Left kidney (tissue), 2 donors: ENCODE measurements around the gene MSI2. TPM values are rescaled to one million over a fixed set of nuclear protein-coding genes. Genes with fewer than 3 reads are reported as not detected.
"Not testable (repeated sequence)": the region's sequence is repeated elsewhere in the genome, so short reads cannot be mapped to it uniquely, and the experiment has no call there.

ENCODE experiments used
- DNase-seq: peaks from one replicate; pipeline ENCODE4 v3.0.0-alpha.2; 2013
- polyA plus RNA-seq: library from polyadenylated mRNA; unstranded; fragments of 120-200 nt; gene quantifications from one replicate; pipeline ENCODE4 v1.2.1, GENCODE V29; 2013; ENCODE audit not compliant: insufficient read length

MSI2 gene
- polyA plus RNA-seq, 1 donor: 106 TPM

DNA sequence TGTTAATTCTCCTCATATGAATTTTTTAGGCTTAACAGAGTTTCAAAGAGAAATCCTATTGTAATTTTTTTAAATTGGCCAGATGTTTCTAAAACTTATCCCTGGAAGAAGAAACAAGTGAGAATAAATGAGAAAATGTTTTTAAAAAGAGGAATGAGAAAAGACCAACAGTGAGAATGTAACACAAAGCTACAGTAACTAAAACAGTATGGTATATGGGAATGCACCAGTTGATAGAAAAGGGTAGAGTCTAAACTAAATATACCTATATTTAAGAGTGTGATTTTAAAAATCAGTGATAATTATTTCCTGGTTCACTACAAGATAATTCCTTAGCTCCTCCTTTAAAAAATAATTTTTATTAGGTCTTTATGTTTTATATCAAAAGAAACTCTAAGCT is 360.9 kb downstream of the MSI2 start:
- DNase-seq: no peak

DNA sequence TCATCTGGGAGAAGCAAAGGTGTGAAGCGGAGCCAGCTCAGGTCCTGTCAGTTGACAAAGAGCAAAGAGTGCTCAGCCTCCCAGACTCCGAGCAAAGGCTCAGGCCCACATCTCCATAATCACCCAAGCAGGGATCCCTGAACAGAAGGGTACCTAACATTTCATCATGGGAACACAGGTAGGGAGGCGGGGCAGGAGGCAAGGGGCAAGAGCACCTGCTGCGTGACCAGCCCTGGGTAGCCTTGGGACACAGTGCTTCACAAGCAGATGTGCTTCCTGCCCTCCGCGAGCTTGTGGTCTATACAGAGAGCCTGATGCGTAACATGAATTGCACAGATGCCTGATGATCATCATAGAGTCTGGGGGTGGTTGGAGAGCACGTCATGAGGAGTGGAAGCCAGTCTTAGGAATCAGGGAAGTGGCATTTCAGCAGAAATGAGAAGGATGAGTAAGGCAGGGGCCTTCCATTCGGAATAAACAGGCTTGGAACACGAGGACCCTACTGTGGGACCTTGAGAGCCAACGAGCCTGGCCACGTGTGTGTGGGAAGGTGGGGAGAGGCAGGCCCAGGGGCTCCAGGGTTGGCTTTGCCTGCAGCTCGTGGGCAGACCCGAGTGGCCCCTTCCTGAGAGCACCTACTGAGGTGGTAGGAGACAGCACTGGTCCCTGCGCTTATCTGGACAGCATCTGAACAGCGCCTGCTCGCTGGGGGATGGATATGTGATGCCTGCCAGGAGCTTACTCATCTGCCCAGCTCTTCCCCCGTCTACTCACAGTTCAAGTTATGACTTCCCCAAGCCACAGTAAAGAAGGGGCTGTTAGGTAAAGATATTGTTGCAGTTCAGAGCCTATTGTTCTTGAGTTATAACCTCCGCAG is 363.0 kb downstream of the MSI2 start:
- DNase-seq: no peak

GRCh38 chr17:57620576-57620975 is 364.3 kb downstream of the MSI2 start:
- no peak for DNase-seq

GRCh38 chr17:57621791-57622190 is 365.5 kb downstream of the MSI2 start:
- not testable (repeated sequence) for DNase-seq

GRCh38 chr17:57622306-57622682 is 366.0 kb downstream of the MSI2 start:
- no peak for DNase-seq

DNA sequence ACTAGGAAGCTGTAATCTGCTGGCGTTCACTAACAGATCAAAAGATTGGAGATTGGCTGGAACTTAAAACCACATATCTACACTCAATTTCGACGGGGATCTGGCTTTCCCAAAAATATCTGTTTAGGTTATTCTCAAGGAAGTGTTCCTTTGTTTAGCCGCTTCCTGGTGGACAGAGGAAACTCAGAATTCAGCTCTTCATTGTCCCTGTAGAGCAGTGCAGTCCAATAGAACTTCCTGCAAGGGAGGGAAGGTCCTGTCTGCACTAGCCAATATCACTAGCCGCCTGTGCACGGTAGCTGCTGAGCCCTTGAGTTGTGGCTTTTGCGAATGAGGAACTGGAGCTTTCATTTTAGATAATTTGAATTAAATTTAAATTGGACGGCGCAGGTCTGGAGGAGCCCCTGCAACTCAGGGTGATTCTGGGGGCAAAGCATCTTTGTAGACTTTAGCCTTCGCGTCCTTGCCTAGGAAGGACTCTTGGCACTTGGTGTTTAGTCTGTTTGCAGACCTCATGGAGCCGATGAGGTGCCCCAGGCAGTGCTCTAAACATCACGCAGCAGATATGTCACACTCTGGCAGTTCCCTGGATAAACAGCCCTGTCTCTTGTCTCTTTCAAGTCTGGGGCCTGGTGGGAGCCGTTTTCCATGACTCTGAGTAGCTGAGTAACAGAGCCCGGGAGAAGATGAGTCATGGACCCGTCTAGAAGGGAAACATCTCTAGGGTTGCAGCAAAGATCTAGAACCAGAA is 366.5 kb downstream of the MSI2 start:
- DNase-seq: no peak

DNA sequence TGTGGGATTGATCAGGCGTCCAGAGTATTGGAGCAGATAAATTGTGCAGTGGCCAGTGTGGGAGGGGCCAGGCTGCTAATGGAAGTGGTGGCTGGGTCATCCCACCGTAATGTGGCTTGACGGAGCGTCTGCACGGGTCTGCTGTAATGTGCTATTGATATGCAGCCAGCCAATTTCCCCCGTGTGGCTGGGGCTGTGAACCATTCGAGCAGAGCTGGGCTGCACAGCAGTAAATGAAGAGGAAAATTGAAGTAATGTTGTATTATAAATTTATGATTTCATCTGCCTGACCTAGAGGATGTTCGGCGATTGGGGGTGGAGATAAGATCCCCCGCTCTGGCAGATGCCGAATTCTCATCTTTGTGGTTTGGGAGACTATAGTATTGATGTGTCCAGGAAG is 367.3 kb downstream of the MSI2 start:
- no peak for DNase-seq

GRCh38 chr17:57624386-57624785 is 368.1 kb downstream of the MSI2 start:
- DNase-seq: peak; percentile 46

DNA sequence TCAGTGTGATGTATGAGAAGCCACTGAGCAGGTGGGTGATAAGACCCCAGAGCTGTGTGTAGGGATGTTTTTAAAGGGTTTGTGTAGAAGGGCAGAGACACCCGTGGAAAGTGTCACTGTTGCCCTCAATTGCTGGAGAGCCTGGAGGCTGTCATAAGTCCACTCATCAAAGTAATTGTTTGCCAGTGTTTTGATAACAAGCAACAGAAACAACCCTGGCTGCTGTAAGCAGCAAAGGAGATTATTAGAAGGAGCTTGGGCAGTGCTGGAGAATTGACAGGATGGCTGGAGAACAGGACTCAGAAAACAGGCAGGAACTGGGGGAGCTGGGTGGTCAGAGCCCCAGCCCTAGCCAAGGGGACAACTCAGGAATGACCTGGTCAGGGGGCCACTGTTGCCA is 369.2 kb downstream of the MSI2 start:
- no peak for DNase-seq

DNA sequence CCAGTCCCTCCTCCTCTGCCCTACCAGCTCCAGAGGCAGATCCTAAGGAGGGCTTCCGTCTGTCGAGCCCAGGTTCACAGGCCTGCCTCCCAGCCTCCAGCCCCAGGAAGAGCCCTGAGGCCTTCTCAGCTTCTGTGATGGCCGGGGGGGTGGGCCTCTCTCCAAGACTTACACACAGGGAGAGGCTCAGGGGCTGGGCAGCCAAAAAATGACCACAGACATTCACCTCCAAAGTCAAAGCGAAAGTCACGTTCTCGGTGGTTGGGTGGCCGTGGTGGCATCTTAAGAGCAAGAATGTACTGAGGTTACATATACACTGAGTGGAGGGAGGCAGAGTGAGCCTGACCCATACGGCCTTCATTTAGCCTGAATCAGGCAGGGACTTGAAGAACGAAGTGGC is 369.6 kb downstream of the MSI2 start:
- DNase-seq: no peak

- DNase-seq: no peak
Measured at GRCh38 chr17:57626520-57627210, 370.3 kb downstream of the MSI2 start.

GRCh38 chr17:57627591-57627990 is 371.3 kb downstream of the MSI2 start:
- no peak for DNase-seq

DNA sequence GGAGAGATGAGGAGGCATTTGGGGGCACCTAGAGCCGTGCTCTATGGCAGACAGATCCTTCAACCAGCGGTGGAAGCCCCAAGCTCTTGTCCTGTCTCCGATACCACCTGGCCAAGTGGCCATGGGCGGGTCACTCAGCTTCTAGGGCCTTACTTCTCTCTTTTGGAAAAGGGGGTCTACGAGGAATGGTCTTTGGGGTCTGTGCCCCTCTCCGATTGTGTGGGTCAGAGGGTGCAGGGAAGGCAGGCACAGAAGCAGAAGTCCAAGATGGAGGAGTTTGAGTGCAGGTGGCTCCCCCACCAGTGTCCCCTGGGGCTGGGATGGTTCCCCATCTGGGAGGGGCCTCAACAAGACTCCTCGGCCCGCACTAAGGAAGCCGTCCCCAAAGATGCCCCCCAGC is 372.1 kb downstream of the MSI2 start:
- no peak for DNase-seq

DNA sequence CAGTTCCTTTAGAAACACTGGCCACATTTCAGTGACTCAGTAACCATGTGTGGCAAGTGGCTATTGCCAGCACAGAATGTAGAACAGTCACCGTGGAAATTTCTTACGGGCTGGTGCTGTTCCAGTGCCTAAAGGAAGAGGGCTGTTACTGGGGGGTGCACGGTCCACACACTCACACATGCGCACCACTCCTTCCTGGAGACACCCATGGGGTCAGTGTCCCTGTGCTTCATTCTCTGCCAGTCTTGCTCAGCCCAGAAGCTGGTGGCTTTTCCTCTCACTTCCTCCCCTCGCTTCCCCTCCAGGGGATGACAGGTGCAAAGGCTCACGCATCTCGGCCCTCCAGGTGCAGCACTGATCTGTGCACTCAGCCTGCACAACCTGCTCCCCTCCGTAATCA is 373.1 kb downstream of the MSI2 start:
- DNase-seq: no peak

DNA sequence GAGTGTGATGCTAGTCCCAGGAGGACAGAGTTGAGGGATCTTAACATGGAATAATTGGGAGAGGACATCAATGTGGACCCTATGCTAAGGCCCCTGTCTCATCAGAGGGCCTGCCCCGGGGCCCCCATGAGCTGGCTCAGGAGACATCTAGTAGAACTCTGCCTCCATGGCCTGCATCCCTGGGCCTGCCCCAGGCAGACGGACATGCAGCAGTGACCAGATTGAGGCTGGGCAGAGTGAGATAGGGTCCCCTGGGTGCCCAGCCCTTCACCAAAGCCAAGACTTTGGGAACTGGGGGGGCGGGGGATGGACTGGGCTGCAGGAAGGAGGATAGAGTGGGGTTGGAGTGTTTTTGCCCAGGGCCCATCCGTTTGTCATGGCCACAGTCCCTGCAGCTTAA is 373.6 kb downstream of the MSI2 start:
- DNase-seq: no peak

DNA sequence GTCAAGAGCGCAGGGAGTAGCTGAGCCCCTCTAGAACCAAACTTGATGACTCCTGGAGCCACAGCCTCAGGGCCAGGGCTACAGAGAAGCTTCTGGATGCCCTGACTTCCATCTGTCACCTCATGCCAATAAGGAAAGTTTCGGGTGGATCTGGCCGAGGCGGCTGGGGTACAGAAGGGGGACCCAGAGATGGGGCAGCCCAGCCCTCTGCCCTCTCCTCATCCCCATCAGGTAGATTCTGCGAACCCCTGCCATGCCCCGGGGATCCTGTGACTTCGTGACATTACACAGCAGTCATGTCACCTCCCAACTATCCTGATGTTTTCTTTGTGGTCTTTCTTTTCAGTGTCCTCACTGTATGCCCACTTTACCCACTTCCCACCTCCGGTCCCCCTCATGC is 374.4 kb downstream of the MSI2 start:
- DNase-seq: no peak

DNA sequence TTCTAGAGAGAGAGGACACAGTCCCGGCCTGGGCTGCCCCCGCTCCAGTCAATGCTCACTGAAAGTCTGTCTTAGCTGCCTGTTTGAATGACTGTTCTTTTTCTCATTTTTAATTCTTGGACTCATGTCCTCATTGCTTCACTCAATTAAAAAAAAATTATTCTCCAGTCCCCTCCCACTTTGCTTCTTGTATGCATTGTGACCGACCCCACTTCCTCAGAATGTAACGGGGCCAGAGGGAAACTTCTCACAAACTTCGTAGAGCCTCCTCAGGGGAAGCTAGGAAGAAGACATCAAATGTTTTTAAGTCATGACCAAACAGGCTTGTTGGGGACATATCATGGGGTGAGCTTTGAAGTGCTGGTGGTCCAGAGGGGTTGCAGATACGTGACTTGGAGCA is 375.5 kb downstream of the MSI2 start:
- DNase-seq: no peak

DNA sequence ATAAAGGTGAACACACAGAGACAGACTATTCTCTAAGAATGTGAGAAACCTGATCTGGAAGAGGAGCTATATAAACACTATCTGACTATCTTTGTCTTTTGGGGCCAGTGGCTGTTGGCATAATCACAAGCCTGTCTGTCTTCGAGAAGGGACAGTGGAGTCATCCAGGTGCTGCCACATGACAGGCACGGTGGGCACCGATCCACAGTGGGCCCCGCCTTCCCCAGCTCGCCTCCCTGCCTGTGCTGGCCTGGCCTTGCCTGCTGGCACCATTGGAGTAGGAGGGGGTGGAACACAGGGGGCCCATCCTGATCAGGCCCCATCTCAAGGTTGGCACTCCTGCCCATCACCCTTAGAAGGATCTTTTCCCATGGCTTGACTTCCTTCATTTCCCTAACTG is 376.0 kb downstream of the MSI2 start:
- no peak for DNase-seq

DNA sequence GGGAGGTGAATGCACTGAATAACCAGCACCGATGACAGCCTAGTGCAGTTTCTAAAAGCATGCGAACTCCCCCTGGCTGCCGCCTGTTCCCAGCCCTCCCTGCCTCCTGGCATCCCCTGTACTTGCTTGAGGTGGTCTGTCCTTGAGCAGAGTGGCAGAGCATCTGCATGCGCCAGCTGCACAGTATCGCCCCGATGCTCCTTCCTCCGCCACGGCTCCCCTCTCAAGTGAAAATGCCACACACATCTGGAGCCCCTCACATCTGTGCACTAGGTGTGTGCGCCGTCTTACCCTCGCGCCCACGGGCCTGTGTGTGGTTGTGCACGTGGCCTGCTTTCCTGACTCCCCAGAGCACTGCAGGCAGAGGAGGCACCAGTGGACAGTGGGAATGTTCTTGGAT is 376.9 kb downstream of the MSI2 start:
- no peak for DNase-seq

DNA sequence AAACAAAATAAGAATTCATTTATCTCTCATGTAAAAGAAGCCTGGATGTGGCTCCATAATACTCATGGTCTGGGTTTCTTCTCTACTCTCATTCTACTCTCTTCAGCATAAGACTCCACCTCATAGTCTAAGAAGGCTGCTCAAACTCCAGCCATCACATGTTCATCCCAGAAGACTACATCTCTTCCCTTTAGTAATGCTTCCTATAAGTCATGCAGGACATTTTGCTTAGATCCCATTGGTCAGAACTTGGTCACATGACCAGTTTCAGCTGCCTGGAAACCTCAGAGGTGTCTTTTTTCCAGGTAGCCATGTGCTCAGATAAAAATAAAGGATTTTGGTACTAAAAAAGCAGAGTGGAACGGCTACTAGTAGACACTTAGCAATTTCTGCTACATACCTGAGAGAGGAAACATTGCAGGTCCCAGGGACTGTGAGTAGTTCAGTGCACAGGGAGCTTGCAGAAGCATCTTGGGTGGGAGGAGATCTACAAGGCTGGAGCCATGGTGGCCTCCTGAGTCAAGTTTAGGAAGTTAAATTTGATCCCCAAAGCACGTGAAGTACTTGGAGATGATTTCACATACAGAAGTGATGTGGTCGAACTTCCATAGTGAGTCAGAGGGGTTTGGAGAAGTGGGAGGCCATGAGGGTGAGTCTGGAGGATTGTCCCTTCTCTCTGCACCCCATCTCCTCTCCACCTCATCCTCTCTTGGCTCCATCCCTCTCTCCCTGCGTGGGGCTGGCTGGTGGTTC is 378.6 kb downstream of the MSI2 start:
- DNase-seq: no peak

DNA sequence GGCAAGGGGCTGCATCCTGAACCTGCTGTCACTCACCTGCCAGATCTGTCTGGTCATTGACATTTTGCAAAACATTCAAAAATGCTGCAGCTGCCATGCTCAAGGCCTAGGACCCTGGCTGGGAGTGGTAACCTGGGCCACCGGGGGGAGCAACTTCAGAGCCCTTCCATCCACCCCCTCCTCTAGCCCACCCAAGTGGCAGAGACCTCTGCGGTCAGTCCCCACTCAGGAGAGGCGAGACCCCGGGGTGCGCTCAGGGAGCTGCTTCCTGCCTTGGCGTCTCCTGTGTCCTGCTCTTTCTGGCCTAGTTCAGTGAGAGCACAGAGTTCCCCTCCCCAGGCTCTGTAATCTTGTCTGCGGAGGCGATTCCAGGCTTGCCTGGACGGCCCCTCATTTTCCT is 380.0 kb downstream of the MSI2 start:
- DNase-seq: no peak

DNA sequence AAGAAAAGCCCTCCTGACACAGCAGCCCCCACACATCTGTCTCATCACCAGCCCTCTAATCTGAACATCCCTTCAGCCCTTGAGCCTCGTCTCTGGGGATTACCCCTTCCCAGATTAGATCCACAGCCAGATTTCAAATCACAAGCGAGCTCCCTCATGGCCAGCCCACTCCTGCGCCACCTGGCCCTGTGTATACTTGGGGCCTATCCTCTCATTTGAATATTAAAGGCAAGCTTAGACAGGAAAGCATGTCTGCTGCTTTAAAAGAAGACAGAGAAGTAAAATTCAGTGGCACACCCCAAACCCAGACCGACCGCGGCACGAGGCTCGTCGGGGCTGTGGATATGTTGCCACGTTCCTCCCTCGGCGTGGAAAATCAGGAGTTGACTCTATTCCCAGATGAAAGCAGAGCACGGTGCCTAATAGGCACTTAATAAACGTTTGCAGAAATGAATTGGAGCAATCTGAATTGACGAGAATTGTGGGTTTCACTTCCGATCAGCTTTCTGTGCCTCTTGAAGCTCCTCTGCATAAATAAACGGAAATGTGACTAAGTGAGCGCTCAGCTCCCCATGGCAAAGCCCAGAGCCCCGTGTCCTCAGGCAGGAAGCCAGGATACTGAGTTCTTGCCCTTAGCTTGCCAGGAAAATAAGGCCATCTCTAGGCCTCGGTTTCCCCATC is 380.8 kb downstream of the MSI2 start:
- DNase-seq: no peak
